ENCODE data around the gene CAPG. TPM values are rescaled to one million over a fixed set of nuclear protein-coding genes. Genes with fewer than 3 reads are reported as not detected.

The CAPG gene
- total and polyA plus RNA-seq, 2 experiments from 2014 or later: 249 to 346 TPM

GRCh38 chr2:85413592-85414420 is 3.6 kb upstream of the CAPG start:
- peak; percentile 83 for DNase-seq
- Histone ChIP-seq H3K27me3 (replicated peaks; ENCODE audit: insufficient read depth) (no peaks in the 10 kb centered on the region), H3K4me2 (ENCODE audit: unreplicated experiment) (peak overlapping the region; percentile 90), H3K9me3 (ENCODE audit: low read depth) (no peaks in the 10 kb centered on the region), H3K9me2 (ENCODE audit: insufficient read depth) (no peaks in the 10 kb centered on the region), H4K20me1 (ENCODE audit: insufficient read depth) (no peaks in the 10 kb centered on the region), H3K36me3 (ENCODE audit: low read depth) (no peaks in the 10 kb centered on the region), H3K79me2 (ENCODE audit: insufficient read depth) (peaks cover 49% of the 10 kb centered on the region), H3K4me3 (peak overlapping the region; percentile 83), H3K4me1 (ENCODE audit: insufficient read depth) (peaks cover 34% of the 10 kb centered on the region), H2AFZ (peak overlapping the region; percentile 86), H3K27ac (peak overlapping the region; percentile 48), H3K9ac (peak overlapping the region; percentile 84), H3F3A (ENCODE audit: insufficient read depth) (peaks cover 10% of the 10 kb centered on the region)
- in situ Hi-C loops (cut with MboI): no loop called here
- WGBS, 2 experiments (ENCODE audit: low coverage in 1 of 2, low lambda C conversion rate in 2 of 2, missing lambda C conversion rate in 2 of 2): 4 to 5% methylated on average over 42 to 43 of the region's 44 CpGs
- TF ChIP-seq EZH2 (IDR thresholded peaks at IDR 0.05; ENCODE audit: insufficient read depth, poor library complexity, severe bottlenecking) (no peak), EZH2phosphoT487 (IDR thresholded peaks at IDR 0.05; ENCODE audit: insufficient read depth, low read depth) (no peak)

DNA sequence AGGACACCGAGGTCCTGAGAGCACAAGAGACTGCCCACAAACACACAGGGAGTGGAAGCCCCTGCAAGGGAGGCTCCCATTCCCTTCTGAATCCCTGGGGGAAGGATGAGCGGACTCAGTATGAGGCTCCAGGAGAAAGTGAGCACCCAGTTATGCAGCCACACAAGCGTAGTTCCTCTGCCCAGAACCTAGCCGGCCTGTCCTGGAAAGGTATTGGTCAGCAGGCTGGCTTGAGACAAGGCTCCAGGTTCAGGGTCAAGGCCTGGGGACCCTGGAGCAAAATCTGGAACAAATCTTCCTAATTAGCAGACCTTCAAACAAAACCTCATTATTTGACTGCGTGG is 1.2 kb upstream of the CAPG start:
- Histone ChIP-seq H3K4me3 (peak overlapping the region; percentile 21; the same call in 1 of the 2 replicates), H2AFZ (peak overlapping the region; percentile 22), H3K4me2 (ENCODE audit: unreplicated experiment) (peak overlapping the region; percentile 67), H3F3A (ENCODE audit: insufficient read depth) (peaks cover 12% of the 10 kb centered on the region), H3K27me3 (replicated peaks; ENCODE audit: insufficient read depth) (no peaks in the 10 kb centered on the region), H3K9me2 (ENCODE audit: insufficient read depth) (no peaks in the 10 kb centered on the region), H3K9ac (peak overlapping the region; percentile 64; the same call in 1 of the 2 replicates), H3K9me3 (ENCODE audit: low read depth) (no peaks in the 10 kb centered on the region), H3K36me3 (ENCODE audit: low read depth) (no peaks in the 10 kb centered on the region), H4K20me1 (ENCODE audit: insufficient read depth) (no peaks in the 10 kb centered on the region), H3K79me2 (ENCODE audit: insufficient read depth) (peaks cover 65% of the 10 kb centered on the region), H3K4me1 (ENCODE audit: insufficient read depth) (peaks cover 35% of the 10 kb centered on the region), H3K27ac (peak overlapping the region; percentile 69)
- WGBS, 2 experiments (ENCODE audit: low coverage in 1 of 2, low lambda C conversion rate in 2 of 2, missing lambda C conversion rate in 2 of 2): 49 to 54% methylated on average over 5 of the region's 5 CpGs
- no peak for DNase-seq
- in situ Hi-C loops (cut with MboI): no loop called here
- TF ChIP-seq EZH2phosphoT487 (IDR thresholded peaks at IDR 0.05; ENCODE audit: insufficient read depth, low read depth) (no peak), EZH2 (IDR thresholded peaks at IDR 0.05; ENCODE audit: insufficient read depth, poor library complexity, severe bottlenecking) (no peak)

GRCh38 chr2:85410584-85411404 is 628 bp upstream of the CAPG start:
- Histone ChIP-seq H3K9me3 (ENCODE audit: low read depth) (no peaks in the 10 kb centered on the region), H3K79me2 (ENCODE audit: insufficient read depth) (peaks cover 65% of the 10 kb centered on the region), H3K4me1 (ENCODE audit: insufficient read depth) (peaks cover 40% of the 10 kb centered on the region), H3K4me3 (peak overlapping the region; percentile 44), H3K36me3 (ENCODE audit: low read depth) (no peaks in the 10 kb centered on the region), H3K9ac (peak overlapping the region; percentile 64), H3K27me3 (replicated peaks; ENCODE audit: insufficient read depth) (no peaks in the 10 kb centered on the region), H3K27ac (peak overlapping the region; percentile 69), H4K20me1 (ENCODE audit: insufficient read depth) (no peaks in the 10 kb centered on the region), H3F3A (ENCODE audit: insufficient read depth) (peaks cover 18% of the 10 kb centered on the region), H3K4me2 (ENCODE audit: unreplicated experiment) (peak overlapping the region; percentile 67), H2AFZ (peak overlapping the region; percentile 22), H3K9me2 (ENCODE audit: insufficient read depth) (no peaks in the 10 kb centered on the region)
- WGBS, 2 experiments (ENCODE audit: low coverage in 1 of 2, low lambda C conversion rate in 2 of 2, missing lambda C conversion rate in 2 of 2): 10 to 20% methylated on average over 13 of the region's 13 CpGs
- peak; percentile 72 for DNase-seq
- TF ChIP-seq EZH2phosphoT487 (IDR thresholded peaks at IDR 0.05; ENCODE audit: insufficient read depth, low read depth) (no peak), EZH2 (IDR thresholded peaks at IDR 0.05; ENCODE audit: insufficient read depth, poor library complexity, severe bottlenecking) (no peak)
- in situ Hi-C loops (cut with MboI): no loop called here

DNA sequence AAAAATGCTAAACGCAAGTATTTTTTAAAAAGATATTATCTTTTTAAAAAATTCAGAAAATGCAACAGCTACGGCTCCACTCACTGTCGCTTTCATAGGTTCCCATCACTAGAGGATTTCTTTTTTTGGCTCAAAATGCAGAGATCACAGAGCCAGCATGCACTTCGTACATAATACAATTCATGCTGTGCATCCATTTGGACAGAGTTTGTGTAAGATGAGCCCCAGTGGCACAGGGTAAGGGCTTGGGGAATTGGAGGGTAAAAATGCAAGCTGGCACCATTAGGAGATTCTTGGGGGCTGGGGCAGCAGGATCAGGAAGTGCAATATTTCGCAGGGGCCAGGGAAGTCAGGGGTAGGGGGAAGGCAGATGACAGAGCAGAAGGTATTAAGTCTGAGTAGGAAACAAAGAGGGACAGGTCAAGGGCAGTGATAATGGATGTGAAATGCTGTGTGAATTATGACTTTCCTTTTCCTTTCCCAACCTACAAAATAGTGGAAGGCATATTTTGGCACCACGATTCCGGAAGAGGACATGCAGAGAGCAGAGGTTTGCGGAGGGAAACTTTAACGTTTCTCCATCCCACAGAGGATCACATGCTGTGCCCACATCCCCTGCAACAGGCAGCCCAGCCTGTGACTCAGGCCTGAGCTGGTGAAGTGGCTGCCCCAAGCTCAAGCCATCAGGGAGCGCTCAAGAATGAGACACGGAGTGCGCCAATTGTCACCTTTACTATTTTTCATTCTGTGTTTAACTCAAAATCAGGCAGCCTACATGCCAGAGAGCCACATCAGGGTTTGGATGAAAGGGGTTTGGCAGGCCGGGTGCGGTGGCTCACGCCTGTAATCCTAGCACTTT is 4.7 kb downstream of the CAPG start:
- H3K4me1 ChIP-seq (ENCODE audit: insufficient read depth): peaks cover 29% of the 10 kb centered on the region
- H3K27ac ChIP-seq: peak overlapping the region; percentile 73
- H3K9me3 ChIP-seq (ENCODE audit: low read depth): no peaks in the 10 kb centered on the region
- peak overlapping the region; percentile 45; the same call in 1 of the 2 replicates for H2AFZ ChIP-seq
- H3K4me3 ChIP-seq: peak overlapping the region; percentile 51
- H3K9me2 ChIP-seq (ENCODE audit: insufficient read depth): no peaks in the 10 kb centered on the region
- H3K27me3 ChIP-seq (replicated peaks; ENCODE audit: insufficient read depth): no peaks in the 10 kb centered on the region
- H3K36me3 ChIP-seq (ENCODE audit: low read depth): no peaks in the 10 kb centered on the region
- no peaks in the 10 kb centered on the region for H4K20me1 ChIP-seq (ENCODE audit: insufficient read depth)
- no peak for TF ChIP-seq EZH2 (IDR thresholded peaks at IDR 0.05; ENCODE audit: insufficient read depth, poor library complexity, severe bottlenecking)
- no peak for TF ChIP-seq EZH2phosphoT487 (IDR thresholded peaks at IDR 0.05; ENCODE audit: insufficient read depth, low read depth)
- WGBS, 2 experiments (ENCODE audit: low coverage in 1 of 2, low lambda C conversion rate in 2 of 2, missing lambda C conversion rate in 2 of 2): 24 to 31% methylated on average over 15 of the region's 15 CpGs
- peak; percentile 90 for DNase-seq
- in situ Hi-C loops (cut with MboI): no loop called here
- H3K4me2 ChIP-seq (ENCODE audit: unreplicated experiment): peak overlapping the region; percentile 67
- H3F3A ChIP-seq (ENCODE audit: insufficient read depth): peaks cover 17% of the 10 kb centered on the region
- H3K9ac ChIP-seq: peak overlapping the region; percentile 63
- peaks cover 65% of the 10 kb centered on the region for H3K79me2 ChIP-seq (ENCODE audit: insufficient read depth)

All from GM23248 (cell line).